Activated T-cell treated with anti-CD3 and anti-CD28 coated beads for 1 hour (primary cell): ENCODE data around the gene EVC.

Experiments used
- DNase-seq: peaks from one replicate; pipeline ENCODE4 v3.0.0-alpha.2; 2020; ENCODE audit warnings: low read depth

Gene EVC

GRCh38 chr4:5730993-5731990 is 20.3 kb downstream of the EVC start:
- DNase-seq: no peak

GRCh38 chr4:5732158-5732557 is 21.2 kb downstream of the EVC start:
- no peak for DNase-seq

- DNase-seq: no peak
Measured at GRCh38 chr4:5734853-5735252, 23.9 kb downstream of the EVC start.

- no peak for DNase-seq
Measured at GRCh38 chr4:5735463-5735862, 24.5 kb downstream of the EVC start.

- no peak for DNase-seq
Measured at GRCh38 chr4:5738061-5738460, 27.1 kb downstream of the EVC start.

- no peak for DNase-seq
Measured at GRCh38 chr4:5742388-5742787, 31.4 kb downstream of the EVC start.

- no peak for DNase-seq
Measured at GRCh38 chr4:5742968-5743367, 32.0 kb downstream of the EVC start.

- DNase-seq: no peak
Measured at GRCh38 chr4:5746250-5746649, 35.2 kb downstream of the EVC start.

GRCh38 chr4:5746829-5747737 is 36.1 kb downstream of the EVC start:
- no peak for DNase-seq

GRCh38 chr4:5747738-5748375 is 36.9 kb downstream of the EVC start:
- no peak for DNase-seq

GRCh38 chr4:5749568-5749967 is 38.6 kb downstream of the EVC start:
- DNase-seq: no peak

- DNase-seq: no peak
Measured at GRCh38 chr4:5750052-5750945, 39.3 kb downstream of the EVC start.

GRCh38 chr4:5750946-5751665 is 40.1 kb downstream of the EVC start:
- DNase-seq: no peak

GRCh38 chr4:5751666-5752375 is 40.8 kb downstream of the EVC start:
- no peak for DNase-seq

- DNase-seq: no peak
Measured at GRCh38 chr4:5752376-5753184, 41.6 kb downstream of the EVC start.

GRCh38 chr4:5753366-5753765 is 42.4 kb downstream of the EVC start:
- DNase-seq: no peak

- no peak for DNase-seq
Measured at GRCh38 chr4:5753766-5754528, 42.9 kb downstream of the EVC start.

- DNase-seq: no peak
Measured at GRCh38 chr4:5754529-5754881, 43.5 kb downstream of the EVC start.
